Muscle of back (tissue), 11 donors: Measurements from ENCODE around the gene YWHAG. TPM values are rescaled to one million over a fixed set of nuclear protein-coding genes. Genes with fewer than 3 reads are reported as not detected.
"Not testable (repeated sequence)": the region's sequence is repeated elsewhere in the genome, so short reads cannot be mapped to it uniquely, and the experiment has no call there.

Source experiments
- DNase-seq, 3 donors: peaks; one replicate each; pipeline versions ENCODE4 v3.0.0 to v3.0.0-alpha.2; 2013
- polyA plus RNA-seq, 10 donors: library from polyadenylated mRNA; unstranded; fragments of 120-200 nt; gene quantifications; one replicate each; pipeline ENCODE4 v1.2.1, GENCODE V29; 2013; ENCODE audit not compliant: insufficient read length in 10 of 10

Gene YWHAG
- polyA plus RNA-seq, 10 donors = 146 to 214 (median 169) TPM

GRCh38 chr7:76353744-76354143 is 5.0 kb downstream of the YWHAG start:
- DNase-seq = no peak

DNA sequence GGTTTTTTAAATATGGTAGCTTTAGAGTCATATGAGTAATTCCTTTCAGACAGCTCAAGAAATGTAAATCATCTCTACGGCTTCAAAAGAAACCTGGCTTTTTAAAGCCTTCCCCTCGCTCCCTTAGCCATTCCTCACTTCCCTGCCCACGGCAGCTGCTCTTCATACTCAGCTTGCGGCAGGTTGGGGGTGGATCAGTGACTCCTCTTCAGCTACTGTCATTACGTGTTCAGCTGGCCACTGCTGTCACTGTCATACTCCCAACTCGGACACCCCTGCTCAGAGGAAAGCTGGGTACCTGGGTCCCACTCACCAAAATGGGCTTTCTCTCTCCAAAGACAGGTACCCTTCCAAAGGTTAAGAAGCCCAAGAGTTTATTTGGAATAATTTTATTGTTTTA is 6.6 kb downstream of the YWHAG start:
- DNase-seq = peak in 1 of 3 donors; percentile 42

GRCh38 chr7:76351372-76351771 is 7.4 kb downstream of the YWHAG start:
- DNase-seq = no peak

DNA sequence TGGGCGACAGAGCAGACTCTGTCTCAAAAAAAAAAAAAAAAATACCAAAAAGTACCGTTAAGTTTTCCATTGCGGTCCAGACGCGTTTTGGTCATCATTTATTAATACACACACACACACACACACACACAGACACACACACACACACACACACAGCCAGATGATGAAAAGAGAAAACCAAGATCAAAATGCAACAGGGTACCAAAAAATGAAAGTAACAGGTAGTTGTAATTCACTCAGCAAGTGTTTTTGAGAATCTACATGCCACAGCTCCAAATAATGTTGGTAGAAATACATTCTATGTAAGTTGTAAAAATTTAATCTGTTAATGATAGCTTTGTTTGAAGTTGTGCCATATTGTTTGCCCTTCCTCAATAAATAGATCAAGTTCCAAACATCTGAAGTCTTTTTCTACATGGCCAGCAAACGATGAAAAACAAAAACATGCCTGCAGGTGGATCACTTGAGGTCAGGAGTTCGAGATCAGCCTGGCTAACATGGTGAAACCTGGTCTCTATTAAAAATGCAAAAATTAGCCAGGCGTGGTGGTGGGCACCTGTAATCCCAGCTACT is 9.4 kb downstream of the YWHAG start:
- no peak for DNase-seq

DNA sequence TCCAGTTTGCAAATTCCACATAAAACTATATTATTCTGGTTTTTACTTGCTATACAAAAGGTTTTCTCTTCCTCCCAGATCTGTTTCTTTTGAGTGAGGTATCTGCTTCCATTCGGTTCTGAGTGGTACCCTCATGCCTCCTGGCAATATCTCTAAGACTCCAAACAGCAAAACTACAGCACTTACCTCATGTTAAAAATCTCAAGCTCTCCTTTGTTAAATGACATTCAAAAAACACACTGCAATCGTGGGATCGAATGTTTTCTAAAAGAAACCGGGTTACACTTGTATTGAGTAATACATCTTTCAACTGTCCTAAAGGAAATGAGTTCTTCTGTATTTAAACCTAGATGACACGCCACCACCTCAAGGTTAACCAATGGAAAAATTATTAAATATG is 11.1 kb downstream of the YWHAG start:
- DNase-seq = no peak

DNA sequence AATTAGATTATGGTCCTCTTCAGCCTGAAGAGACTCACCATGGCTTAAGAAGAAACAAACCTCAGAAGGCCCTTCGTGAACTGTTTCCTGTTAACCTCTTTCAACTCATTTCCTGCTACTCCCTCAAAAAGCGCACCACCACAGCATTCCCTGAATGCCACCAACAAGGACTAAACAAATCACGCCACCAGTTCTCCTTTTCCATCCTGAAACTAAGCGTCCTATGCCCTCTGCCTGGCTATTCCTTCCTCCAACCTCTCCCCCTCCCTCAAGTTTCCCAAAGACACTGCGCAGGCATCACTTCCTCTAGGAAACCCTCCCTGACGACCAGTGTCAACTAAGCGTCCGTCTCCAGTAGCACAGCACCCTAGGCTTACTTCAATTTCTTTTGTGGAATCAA is 12.0 kb downstream of the YWHAG start:
- DNase-seq = no peak

GRCh38 chr7:76346097-76346496 is 12.7 kb downstream of the YWHAG start:
- DNase-seq = no peak

DNA sequence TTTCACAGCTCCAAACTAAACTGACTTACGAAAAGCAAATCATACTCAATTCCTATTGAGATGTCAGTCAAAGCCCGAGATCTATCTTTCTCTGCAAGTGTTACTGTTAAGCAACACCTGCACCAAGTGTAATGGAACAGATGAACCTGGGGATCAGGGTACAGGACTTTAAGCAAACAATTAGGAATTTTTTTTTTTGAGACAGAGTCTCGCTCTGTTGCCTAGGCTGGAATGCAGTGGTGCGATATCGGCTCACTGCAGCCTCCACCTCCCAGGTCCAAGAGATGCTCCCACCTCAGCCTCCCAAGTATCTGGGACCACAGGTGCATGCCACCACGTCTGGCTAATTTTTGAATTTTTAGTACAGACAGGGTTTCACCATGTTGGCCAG is 14.9 kb downstream of the YWHAG start:
- DNase-seq = no peak

DNA sequence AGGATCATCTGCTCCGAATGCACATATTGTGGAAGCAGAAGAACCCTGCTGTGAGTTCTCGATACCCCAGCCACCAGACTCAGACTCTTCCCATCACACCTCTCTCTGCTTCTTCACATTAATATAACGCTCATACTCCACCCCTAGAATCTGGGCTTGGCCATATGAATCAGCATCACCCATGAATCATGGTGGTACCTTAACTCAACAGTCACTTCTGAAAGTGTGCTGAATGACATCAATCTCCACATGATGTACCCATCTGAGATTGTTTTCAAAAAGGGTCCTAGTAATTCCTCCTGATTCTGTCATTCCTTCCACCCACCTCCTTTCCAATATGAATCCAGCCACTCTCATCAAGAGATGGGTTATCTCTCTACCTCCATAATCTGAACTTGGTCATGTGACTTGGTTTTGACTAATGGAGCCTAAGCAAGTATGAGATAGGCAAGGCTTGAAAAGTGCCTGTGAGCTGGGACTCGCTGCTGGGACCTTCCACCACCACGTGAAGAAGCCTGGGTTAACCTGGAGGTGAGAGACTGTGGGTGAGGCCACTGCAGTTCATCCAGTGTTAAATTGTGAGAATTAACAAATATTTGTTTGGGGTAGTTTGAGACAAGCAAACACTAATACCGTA is 15.4 kb downstream of the YWHAG start:
- no peak for DNase-seq

DNA sequence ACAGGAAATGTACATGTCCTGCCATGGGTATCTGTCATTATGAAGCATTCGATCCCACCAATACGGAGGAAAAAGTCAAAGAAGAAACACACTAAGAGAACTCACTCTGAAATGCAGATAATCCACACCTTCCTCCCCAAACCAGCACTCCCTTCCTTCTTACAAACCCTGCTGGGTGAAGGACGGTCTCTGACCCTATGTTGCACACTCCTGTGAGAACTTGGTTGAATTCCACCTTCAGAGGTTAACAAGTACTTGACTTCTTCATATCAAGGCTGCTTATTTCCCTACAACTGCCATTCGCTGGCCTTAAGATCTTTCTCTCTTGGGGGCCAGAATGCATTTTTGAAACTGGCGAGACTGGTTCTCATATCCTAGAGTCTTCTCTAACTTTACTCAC is 16.6 kb downstream of the YWHAG start:
- no peak for DNase-seq

DNA sequence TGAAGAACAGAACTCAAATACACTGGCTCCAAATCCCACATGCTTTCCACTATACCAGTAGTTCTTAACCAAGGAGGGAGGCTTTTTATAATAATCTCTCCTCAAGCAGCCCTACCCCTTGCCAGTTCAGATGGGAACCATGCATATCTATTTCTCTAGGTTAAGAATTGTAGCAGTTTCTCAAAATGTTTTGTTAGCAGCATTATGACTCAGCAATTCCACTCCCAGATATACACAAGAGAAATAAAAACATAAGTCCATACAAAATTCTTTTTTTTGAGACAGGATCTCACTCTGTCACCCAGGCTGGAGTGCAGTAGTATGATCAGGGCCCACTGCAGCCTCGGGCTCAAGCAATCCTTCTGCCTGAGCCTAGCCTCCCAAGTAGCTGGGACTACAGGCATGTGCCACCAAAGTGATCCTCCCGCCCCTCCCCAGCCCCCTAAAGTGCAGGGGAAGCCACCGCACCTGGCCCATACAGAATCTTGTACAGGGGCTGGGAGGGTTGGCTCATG is 18.1 kb downstream of the YWHAG start:
- no peak for DNase-seq

- DNase-seq = no peak
These were observed 20.3 kb downstream of the YWHAG start for GRCh38 chr7:76338298-76339084.

DNA sequence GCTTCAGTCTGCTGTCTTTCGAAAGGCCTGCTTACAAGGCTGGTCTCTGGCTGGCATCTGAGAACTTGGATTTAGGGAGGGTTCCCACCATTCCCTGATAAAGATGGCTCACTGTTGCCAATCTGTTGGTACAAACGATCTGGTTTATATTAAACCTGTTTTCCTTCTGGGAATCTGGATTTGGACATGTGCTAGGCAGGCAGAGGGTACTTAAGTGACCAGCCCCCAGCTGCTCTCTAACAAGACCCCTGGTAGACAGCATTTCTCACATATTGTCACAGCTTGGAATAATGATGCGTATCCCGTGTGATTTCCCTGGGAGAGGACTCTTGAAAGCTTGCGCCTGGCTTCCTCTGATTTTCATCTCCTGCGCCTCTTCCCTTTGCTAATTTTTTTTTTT is 21.6 kb downstream of the YWHAG start:
- no peak for DNase-seq

DNA sequence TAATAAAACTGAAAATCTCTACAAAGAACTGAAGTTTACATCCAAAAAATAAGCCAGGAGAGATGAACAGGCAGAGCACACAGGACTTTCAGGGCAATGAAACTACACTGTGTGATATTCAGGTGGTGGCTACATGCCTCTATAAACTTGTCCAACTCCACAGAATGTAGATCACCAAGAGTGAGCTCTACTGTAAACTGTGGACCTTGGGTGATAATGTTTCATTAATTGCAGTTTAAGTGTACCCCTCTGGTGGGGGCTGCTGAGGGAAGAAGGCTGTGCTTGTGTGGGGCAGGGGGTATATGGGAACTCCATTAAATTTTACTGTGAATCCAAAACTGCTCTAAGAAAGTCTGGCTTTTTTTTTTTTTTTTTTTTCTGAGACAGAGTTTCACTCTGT is 22.7 kb downstream of the YWHAG start:
- DNase-seq = no peak

- DNase-seq = not testable (repeated sequence)
These were observed 23.4 kb downstream of the YWHAG start for GRCh38 chr7:76335417-76335816.

DNA sequence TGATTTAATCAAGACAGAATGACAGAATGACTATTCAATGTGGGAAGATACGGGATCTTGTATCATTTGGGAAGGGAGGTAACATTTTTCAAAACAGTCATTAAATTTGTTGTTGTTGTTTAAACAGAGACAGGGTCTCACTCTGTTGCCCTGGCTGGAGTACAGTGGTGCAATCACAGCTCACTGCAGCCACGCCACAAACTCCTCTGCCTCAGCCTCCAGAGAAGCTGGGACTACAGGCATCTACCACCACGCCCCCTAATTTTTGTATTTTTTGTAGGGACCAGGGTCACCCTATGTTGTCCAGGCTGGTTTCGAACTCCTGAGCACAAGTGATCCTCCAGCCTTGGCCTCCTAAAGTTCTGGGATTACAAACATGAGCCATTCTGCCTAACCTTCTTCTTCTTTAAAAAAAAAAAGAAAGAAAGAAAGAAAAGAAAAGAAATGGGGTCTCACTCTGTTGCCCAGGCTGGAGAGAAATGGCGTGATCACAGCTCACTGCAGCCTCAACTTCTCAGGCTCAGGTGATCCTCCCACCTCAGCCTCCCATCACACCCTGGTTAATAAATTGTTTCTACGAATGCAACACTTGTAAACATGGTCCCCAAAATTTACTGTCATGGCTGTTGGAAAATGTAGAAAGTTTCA is 24.3 kb downstream of the YWHAG start:
- DNase-seq = no peak

DNA sequence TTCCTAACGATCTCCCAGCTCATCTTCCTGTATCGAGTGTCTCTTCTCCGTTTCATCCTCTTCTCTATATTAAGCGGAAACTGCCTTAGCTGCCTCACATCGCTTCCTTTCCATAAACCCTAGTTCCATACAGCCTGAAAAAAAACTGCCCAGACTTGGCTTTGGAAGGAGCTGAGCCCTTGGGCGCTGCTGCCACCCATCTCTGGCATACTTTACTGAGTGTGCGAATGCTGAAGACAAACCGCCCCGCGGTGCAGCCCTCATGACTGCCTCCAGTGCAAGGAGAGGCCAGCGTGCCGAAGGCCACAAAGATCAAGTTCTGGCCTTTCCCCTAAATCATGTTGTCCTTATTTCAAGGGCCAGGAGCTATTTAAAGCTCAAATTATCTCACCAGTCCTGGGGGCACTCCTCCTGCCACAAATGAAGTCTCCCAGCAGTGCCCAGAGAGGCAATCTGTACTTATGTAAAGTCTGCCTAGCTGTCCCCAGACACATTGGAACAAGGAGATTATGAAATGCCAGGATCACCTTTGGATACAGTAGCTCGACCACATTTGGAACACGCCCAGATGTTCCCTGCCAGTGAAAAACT is 25.2 kb downstream of the YWHAG start:
- peak in 1 of 3 donors; percentile 27 for DNase-seq

DNA sequence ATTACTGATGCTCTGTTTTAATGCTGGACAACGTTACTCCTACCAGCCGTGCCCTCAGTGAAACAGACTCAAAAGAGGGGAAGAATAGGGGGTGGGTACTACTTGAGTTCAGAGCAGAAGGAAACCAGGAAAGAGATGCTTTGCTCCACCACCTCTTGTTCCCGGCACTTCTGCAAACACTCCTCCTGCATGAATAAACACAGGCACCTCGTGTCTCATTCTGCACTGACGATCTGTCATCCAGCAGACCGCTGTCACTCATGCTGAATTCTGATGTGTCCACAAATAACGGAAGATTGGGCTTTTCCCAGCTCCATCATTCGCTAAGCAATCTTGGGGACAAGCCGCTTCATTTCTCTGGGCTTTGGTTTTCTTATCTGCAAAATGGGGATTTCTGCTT is 26.7 kb downstream of the YWHAG start:
- DNase-seq = no peak

- no peak for DNase-seq
These were observed 28.1 kb downstream of the YWHAG start for GRCh38 chr7:76330673-76331072.

DNA sequence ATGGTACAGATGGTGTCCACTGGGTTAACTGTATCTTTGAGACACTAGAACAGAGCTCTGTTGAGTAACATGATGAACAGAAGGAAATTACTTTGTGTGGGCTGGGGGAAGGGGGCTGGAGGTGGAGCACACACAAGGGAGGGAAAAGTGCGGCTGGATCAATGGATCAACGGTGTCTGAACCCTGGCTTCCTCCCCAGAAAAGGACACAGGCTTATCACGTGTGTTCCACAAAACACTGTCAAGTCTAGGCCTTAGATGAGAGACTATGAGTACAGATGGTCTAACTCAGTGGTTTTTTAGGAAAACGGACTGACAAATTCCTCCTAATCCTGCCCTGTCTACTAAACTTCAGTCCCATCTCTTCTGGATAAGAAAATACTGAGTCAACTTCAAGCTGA is 28.5 kb downstream of the YWHAG start:
- no peak for DNase-seq

- no peak for DNase-seq
These were observed 29.3 kb downstream of the YWHAG start for GRCh38 chr7:76329479-76329878.

DNA sequence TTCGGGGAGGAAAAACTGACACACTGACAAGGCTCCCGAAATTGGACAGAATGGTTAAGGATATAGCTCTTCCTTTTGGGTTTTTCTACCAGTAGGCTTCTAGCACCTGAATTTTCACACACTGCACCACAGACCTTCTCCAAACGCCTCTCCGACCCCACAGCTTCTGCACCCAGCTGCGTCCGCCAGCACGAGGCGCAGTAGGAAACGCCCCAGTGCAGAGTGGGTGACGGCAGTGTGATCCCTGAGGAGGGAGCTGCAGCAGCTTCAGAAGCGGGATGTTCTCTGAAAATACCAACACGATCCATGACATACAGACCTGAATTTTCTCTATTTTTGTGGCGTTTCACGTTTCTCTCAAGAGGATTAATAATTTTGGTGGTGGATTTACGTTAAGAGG is 30.4 kb downstream of the YWHAG start:
- no peak for DNase-seq
